Endodermal cell (in vitro differentiated cells): ENCODE data around the gene IFNL2. TPM values are rescaled to one million over a fixed set of nuclear protein-coding genes. Genes with fewer than 3 reads are reported as not detected.

Experiments used
- DNase-seq: peaks from one replicate; pipeline ENCODE4 v3.0.0-alpha.2; 2017
- H3K27ac ChIP-seq: 2 replicates; pipeline ENCODE4 v1.5.1; 2013; ENCODE audit warnings: mild to moderate bottlenecking, low read depth, low read length, moderate library complexity
- H3K27me3 ChIP-seq: 2 replicates; pipeline ENCODE4 v1.6.1; 2013; ENCODE audit warnings: mild to moderate bottlenecking, low read length, moderate library complexity; ENCODE audit not compliant: insufficient read depth, control insufficient read depth, poor library complexity, severe bottlenecking
- H3K36me3 ChIP-seq: 2 replicates; pipeline ENCODE4 v1.7.0; 2013; ENCODE audit warnings: mild to moderate bottlenecking, low read length, moderate library complexity; ENCODE audit not compliant: control insufficient read depth, insufficient read depth
- H3K4me1 ChIP-seq: one replicate; pipeline ENCODE4 v1.7.0; 2013; ENCODE audit warnings: low read length; ENCODE audit not compliant: control insufficient read depth, insufficient read depth
- H3K4me3 ChIP-seq: 2 replicates; pipeline ENCODE4 v1.5.1; 2013; ENCODE audit warnings: mild to moderate bottlenecking, low read length, moderate library complexity
- H3K9ac ChIP-seq: 2 replicates; pipeline ENCODE4 v1.6.1; 2013; ENCODE audit warnings: mild to moderate bottlenecking, low read length, moderate library complexity; ENCODE audit not compliant: poor library complexity, severe bottlenecking; ENCODE audit errors: extremely low read depth
- H3K9me3 ChIP-seq: 2 replicates; pipeline ENCODE4 v1.6.1; 2013; ENCODE audit warnings: mild to moderate bottlenecking, low read length, moderate library complexity; ENCODE audit not compliant: control insufficient read depth
- H3K27ac Mint-ChIP-seq: 2 replicates; pipeline ENCODE4 v1.8.0; 2020; ENCODE audit warnings: mixed read lengths
- H3K27me3 Mint-ChIP-seq: 2 replicates; pipeline ENCODE4 v1.8.0; 2021; ENCODE audit warnings: mild to moderate bottlenecking, mixed read lengths; ENCODE audit not compliant: insufficient read depth
- H3K36me3 Mint-ChIP-seq: 2 replicates; pipeline ENCODE4 v1.8.0; 2020; ENCODE audit warnings: low read depth, mixed read lengths
- H3K4me1 Mint-ChIP-seq: 2 replicates; pipeline ENCODE4 v1.8.0; 2020; ENCODE audit warnings: mixed read lengths
- H3K4me3 Mint-ChIP-seq: 2 replicates; pipeline ENCODE4 v1.8.0; 2020; ENCODE audit warnings: mild to moderate bottlenecking, moderate library complexity, mixed read lengths
- H3K9me3 Mint-ChIP-seq: 2 replicates; pipeline ENCODE4 v1.8.0; 2020; ENCODE audit warnings: mild to moderate bottlenecking, mixed read lengths
- WGBS, 2 experiments: methylation state at CpG; one replicate each; pipeline versions ENCODE4 v1.1.5 to v1.1.7; 2013; ENCODE audit warnings: missing lambda C conversion rate in 2 of 2, mixed read lengths in 1 of 2; ENCODE audit not compliant: insufficient coverage in 1 of 2, insufficient read length in 1 of 2; 5-methylcytosine and 5-hydroxymethylcytosine counted together
- total RNA-seq, 2 donors: library from RNA; stranded (reverse); fragmentation: NEBNext Ultra II Directional in 1 of 2; extraction: Animal tissue kit (Norgen Biotek cat#: 25700) in 1 of 2; gene quantifications; 2 replicates in 1 of 2; 3 replicates in 1 of 2; pipeline ENCODE4 v1.2.1, GENCODE V29; 2021
- TF ChIP-seq, protein P1 (sequence below): fragments of 200-600 bp; sonication (generic); conservative IDR thresholded peaks from 2 replicates; pipeline ENCODE4 v1.5.0; 2021; ENCODE audit warnings: antibody characterized with exemption, mild to moderate bottlenecking

The IFNL2 gene
- total RNA-seq, 2 donors from 2014 or later: not detected

DNA sequence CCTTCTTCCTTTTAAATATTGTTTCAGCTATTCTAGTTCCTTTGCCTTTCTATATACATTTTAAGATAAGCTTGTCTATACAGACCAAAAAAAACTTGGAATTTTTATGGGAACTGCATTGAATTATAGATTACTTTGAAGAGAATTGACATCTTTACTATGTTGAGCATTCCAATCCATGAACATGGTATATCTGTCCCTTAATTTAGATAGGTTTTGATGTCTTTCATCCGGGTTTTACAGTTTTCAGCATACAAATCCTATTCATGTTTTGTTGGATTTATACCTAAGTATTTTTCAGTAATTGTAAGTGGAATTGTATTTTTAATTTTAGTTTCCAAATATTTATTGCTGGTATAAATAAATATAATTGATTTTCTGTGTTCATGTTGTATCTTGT lies 15.8 kb downstream of the IFNL2 start:
- Mint-ChIP-seq H3K36me3 (no peaks in the 10 kb centered on the region), H3K4me1 (no peaks in the 10 kb centered on the region), H3K9me3 (peaks cover 12% of the 10 kb centered on the region), H3K27me3 (peaks cover 69% of the 10 kb centered on the region), H3K4me3 (no peak overlapping the region), H3K27ac (no peak overlapping the region)
- no peak for DNase-seq
- no peak overlapping the region for H3K4me3 ChIP-seq
- no peak overlapping the region for H3K9ac ChIP-seq
- no peak overlapping the region for H3K27ac ChIP-seq
- H3K36me3 ChIP-seq: no peaks in the 10 kb centered on the region
- H3K4me1 ChIP-seq: no peaks in the 10 kb centered on the region
- TF ChIP-seq, protein P1, sequence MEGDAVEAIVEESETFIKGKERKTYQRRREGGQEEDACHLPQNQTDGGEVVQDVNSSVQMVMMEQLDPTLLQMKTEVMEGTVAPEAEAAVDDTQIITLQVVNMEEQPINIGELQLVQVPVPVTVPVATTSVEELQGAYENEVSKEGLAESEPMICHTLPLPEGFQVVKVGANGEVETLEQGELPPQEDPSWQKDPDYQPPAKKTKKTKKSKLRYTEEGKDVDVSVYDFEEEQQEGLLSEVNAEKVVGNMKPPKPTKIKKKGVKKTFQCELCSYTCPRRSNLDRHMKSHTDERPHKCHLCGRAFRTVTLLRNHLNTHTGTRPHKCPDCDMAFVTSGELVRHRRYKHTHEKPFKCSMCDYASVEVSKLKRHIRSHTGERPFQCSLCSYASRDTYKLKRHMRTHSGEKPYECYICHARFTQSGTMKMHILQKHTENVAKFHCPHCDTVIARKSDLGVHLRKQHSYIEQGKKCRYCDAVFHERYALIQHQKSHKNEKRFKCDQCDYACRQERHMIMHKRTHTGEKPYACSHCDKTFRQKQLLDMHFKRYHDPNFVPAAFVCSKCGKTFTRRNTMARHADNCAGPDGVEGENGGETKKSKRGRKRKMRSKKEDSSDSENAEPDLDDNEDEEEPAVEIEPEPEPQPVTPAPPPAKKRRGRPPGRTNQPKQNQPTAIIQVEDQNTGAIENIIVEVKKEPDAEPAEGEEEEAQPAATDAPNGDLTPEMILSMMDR: no peak
- WGBS, 2 experiments: 100% methylated on average over 1 of the region's 1 CpG; no CpG with 5 or more reads in 1 of the 2 experiments
- H3K9me3 ChIP-seq: no peaks in the 10 kb centered on the region
- peaks cover 50% of the 10 kb centered on the region for H3K27me3 ChIP-seq

DNA sequence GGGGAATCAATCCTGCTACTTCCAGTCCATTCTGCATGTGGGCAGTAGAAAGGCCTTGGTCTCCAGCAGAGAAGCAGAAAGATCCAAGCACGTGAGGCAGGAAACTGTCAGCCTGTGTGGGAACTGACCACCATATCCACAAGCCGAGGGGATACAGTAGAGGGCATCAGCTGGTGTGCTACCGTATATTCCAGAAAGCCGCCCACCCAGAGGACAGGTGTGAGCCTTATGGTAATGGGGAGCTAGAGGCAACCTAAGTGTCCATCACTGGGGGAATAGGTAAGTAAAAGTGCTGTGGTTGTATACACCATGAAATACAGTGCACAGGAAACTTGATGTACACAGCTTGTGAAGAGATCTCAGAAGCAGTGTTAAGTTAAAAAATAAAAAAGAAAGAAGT lies 25.2 kb downstream of the IFNL2 start:
- WGBS, 2 experiments: 61 to 75% methylated on average over 4 of the region's 4 CpGs
- peaks cover 44% of the 10 kb centered on the region for H3K27me3 ChIP-seq
- H3K27me3 Mint-ChIP-seq: peaks cover 44% of the 10 kb centered on the region
- no peak overlapping the region for H3K27ac Mint-ChIP-seq
- no peaks in the 10 kb centered on the region for H3K4me1 ChIP-seq
- no peaks in the 10 kb centered on the region for H3K4me1 Mint-ChIP-seq
- no peaks in the 10 kb centered on the region for H3K36me3 Mint-ChIP-seq
- TF ChIP-seq, protein P1: no peak
- no peaks in the 10 kb centered on the region for H3K9me3 ChIP-seq
- H3K4me3 ChIP-seq: no peak overlapping the region
- H3K27ac ChIP-seq: no peak overlapping the region
- no peak overlapping the region for H3K4me3 Mint-ChIP-seq
- H3K9me3 Mint-ChIP-seq: no peaks in the 10 kb centered on the region
- no peak overlapping the region for H3K9ac ChIP-seq
- H3K36me3 ChIP-seq: no peaks in the 10 kb centered on the region
- DNase-seq: no peak

DNA sequence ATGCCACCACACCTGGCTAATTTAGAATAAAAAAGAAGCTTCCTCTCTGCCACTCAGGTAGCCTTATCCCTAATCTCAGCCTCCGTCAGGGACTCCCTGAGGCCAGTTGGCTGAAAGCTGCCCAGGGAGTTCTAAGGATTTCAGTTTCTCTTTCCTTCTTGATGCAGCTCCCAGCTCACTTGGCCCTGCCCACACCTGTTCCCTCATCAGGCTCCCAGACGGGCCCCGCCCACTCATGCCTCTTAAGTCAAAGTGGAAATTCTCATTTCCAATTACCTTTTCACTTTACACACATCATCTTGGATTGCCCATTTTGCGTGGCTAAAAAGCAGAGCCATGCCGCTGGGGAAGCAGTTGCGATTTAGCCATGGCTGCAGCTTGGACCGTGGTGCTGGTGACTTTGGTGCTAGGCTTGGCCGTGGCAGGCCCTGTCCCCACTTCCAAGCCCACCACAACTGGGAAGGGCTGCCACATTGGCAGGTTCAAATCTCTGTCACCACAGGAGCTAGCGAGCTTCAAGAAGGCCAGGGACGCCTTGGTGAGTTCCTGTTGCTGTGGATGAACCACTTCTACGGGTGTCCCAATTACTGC lies 28.0 kb downstream of the IFNL2 start, which contains the start of gene IFNL1:
Gene IFNL1 (plus strand): TSS at position 353 of the 591 bp plus-strand sequence. CDS start 15 bp downstream, at position 368.
- no peaks in the 10 kb centered on the region for H3K4me1 Mint-ChIP-seq
- DNase-seq: no peak
- H3K4me3 Mint-ChIP-seq: no peak within 1 kb of the TSS
- H3K27ac ChIP-seq: no peak within 1 kb of the TSS
- no peak within 1 kb of the TSS for H3K4me3 ChIP-seq
- H3K36me3 Mint-ChIP-seq: no peaks in the 10 kb centered on the region
- H3K9me3 ChIP-seq: no peaks in the 10 kb centered on the region
- no peaks in the 10 kb centered on the region for H3K36me3 ChIP-seq
- H3K9ac ChIP-seq: no peak within 1 kb of the TSS
- TF ChIP-seq, protein P1: no peak
- 87 to 89% methylated on average over 7 to 11 of the region's 11 CpGs for WGBS, 2 experiments
- no peaks in the 10 kb centered on the region for H3K4me1 ChIP-seq
- peaks cover 28% of the 10 kb centered on the region for H3K27me3 Mint-ChIP-seq
- H3K27ac Mint-ChIP-seq: no peak within 1 kb of the TSS
- no peaks in the 10 kb centered on the region for H3K9me3 Mint-ChIP-seq
- peaks cover 25% of the 10 kb centered on the region for H3K27me3 ChIP-seq
